NB4 (cell line): ENCODE measurements around the gene FUBP3.

Source experiments
- DNase-seq: peaks from one replicate; pipeline ENCODE4 v3.0.0; 2010; ENCODE audit warnings: low read depth
- H3K4me3 ChIP-seq: one replicate; pipeline ENCODE4 v1.5.1; 2011; ENCODE audit warnings: mild to moderate bottlenecking, low read depth, low read length, moderate library complexity
- CTCF ChIP-seq: IDR thresholded peaks from one replicate; pipeline ENCODE4 v1.5.1; 2012; ENCODE audit warnings: low read depth, low read length
- MAX ChIP-seq: IDR thresholded peaks from 2 replicates; pipeline ENCODE4 v1.6.1; 2011; ENCODE audit warnings: low read depth, low read length
- MYC ChIP-seq: IDR thresholded peaks from 2 replicates; pipeline ENCODE4 v1.6.1; 2011; ENCODE audit warnings: low read depth, low read length
- POLR2A ChIP-seq: IDR thresholded peaks from 2 replicates; pipeline ENCODE4 v1.6.1; 2011; ENCODE audit warnings: mild to moderate bottlenecking; ENCODE audit not compliant: insufficient read length; ENCODE audit errors: extremely low read depth

Gene FUBP3

GRCh38 chr9:130651221-130651620 lies 71.8 kb downstream of the FUBP3 start:
- DNase-seq, result no peak
- no peak overlapping the region for H3K4me3 ChIP-seq
- no peak for TF ChIP-seq POLR2A

- no peak overlapping the region for H3K4me3 ChIP-seq
- DNase-seq, result no peak
- TF ChIP-seq CTCF, result no peak
- TF ChIP-seq MYC, result no peak
- no peak for TF ChIP-seq MAX
- TF ChIP-seq POLR2A, result no peak
These were observed 72.4 kb downstream of the FUBP3 start for GRCh38 chr9:130651752-130652151.

- DNase-seq, result no peak
- H3K4me3 ChIP-seq, result no peak overlapping the region
- no peak for TF ChIP-seq MAX
- no peak for TF ChIP-seq MYC
These were observed 75.5 kb downstream of the FUBP3 start for GRCh38 chr9:130654879-130655278.

GRCh38 chr9:130658893-130659698 lies 79.7 kb downstream of the FUBP3 start:
- DNase-seq, result no peak
- TF ChIP-seq MYC, result no peak
- no peak for TF ChIP-seq CTCF
- TF ChIP-seq POLR2A, result no peak
- no peak for TF ChIP-seq MAX
- no peak overlapping the region for H3K4me3 ChIP-seq

GRCh38 chr9:130659699-130660248 lies 80.4 kb downstream of the FUBP3 start:
- DNase-seq, result no peak
- TF ChIP-seq POLR2A (no peak), CTCF (no peak), MAX (no peak), MYC (no peak)
- no peak overlapping the region for H3K4me3 ChIP-seq

- TF ChIP-seq MYC (no peak), CTCF (no peak), MAX (no peak), POLR2A (no peak)
- H3K4me3 ChIP-seq, result no peak overlapping the region
- no peak for DNase-seq
These were observed 80.9 kb downstream of the FUBP3 start for GRCh38 chr9:130660326-130660682.
